CD8-positive, alpha-beta memory T cell (primary cell): Measurements from ENCODE around the gene E2F7. TPM values are rescaled to one million over a fixed set of nuclear protein-coding genes. Genes with fewer than 3 reads are reported as not detected.
A peak's percentile ranks its signal among the peaks of the same experiment; 100 is the strongest.

ENCODE experiments used
- CTCF ChIA-PET: fragments of 350-600 bp; sonication (Branson Sonifier 250); formaldehyde crosslinking; loops from one replicate; lab custom pipeline; 2021; ENCODE audit warnings: antibody characterized with exemption; lab: Charles Lee
- POLR2A ChIA-PET: fragments of 350-600 bp; sonication (Branson Sonifier 250); formaldehyde crosslinking; loops from one replicate; lab custom pipeline; 2021; ENCODE audit warnings: antibody characterized with exemption; lab: Charles Lee
- DNase-seq, 5 donors: peaks; one replicate each; pipeline versions ENCODE4 v3.0.0 to v3.0.0-alpha.2; 2020 to 2022; ENCODE audit warnings: mixed read lengths in 1 of 5
- H3K27ac ChIP-seq: one replicate; pipeline ENCODE4 v1.7.0; 2013; ENCODE audit warnings: low read depth, mild to moderate bottlenecking, low read length, moderate library complexity
- H3K27me3 ChIP-seq: 2 replicates; pipeline ENCODE4 v1.7.0; 2013; ENCODE audit warnings: low read length, mild to moderate bottlenecking; ENCODE audit not compliant: insufficient read depth, poor library complexity, severe bottlenecking
- H3K36me3 ChIP-seq: 2 replicates; pipeline ENCODE4 v1.7.0; 2013; ENCODE audit warnings: mild to moderate bottlenecking, low read length, moderate library complexity; ENCODE audit not compliant: insufficient read depth
- H3K4me1 ChIP-seq: 2 replicates; pipeline ENCODE4 v1.7.0; 2013; ENCODE audit warnings: mild to moderate bottlenecking, low read length, moderate library complexity; ENCODE audit not compliant: insufficient read depth
- H3K4me3 ChIP-seq: 2 replicates; pipeline ENCODE4 v1.7.0; 2013; ENCODE audit warnings: mild to moderate bottlenecking, low read length
- H3K9me3 ChIP-seq: 2 replicates; pipeline ENCODE4 v1.7.0; 2013; ENCODE audit warnings: mild to moderate bottlenecking, low read length
- H3K27ac Mint-ChIP-seq, 8 donors: one replicate each; pipeline ENCODE4 v1.8.0; 2020 to 2021; ENCODE audit warnings: mixed read lengths in 8 of 8, mild to moderate bottlenecking in 6 of 8, inconsistent platforms in 3 of 8, moderate library complexity in 3 of 8
- H3K27me3 Mint-ChIP-seq, 2 donors: one replicate each; pipeline ENCODE4 v1.8.0; 2020 to 2021; ENCODE audit warnings: mixed read lengths in 2 of 2, mild to moderate bottlenecking in 1 of 2, moderate library complexity in 1 of 2
- H3K36me3 Mint-ChIP-seq, 3 donors: one replicate each; pipeline ENCODE4 v1.8.0; 2020 to 2021; ENCODE audit warnings: mixed read lengths in 3 of 3, inconsistent platforms in 1 of 3, mild to moderate bottlenecking in 1 of 3
- H3K4me1 Mint-ChIP-seq, 3 donors: one replicate each; pipeline ENCODE4 v1.8.0; 2020 to 2021; ENCODE audit warnings: mixed read lengths in 3 of 3, inconsistent platforms in 1 of 3, mild to moderate bottlenecking in 1 of 3
- H3K4me3 Mint-ChIP-seq, 7 donors: one replicate each; pipeline ENCODE4 v1.8.0; 2020 to 2021; ENCODE audit warnings: mixed read lengths in 7 of 7, mild to moderate bottlenecking in 6 of 7, moderate library complexity in 4 of 7, inconsistent platforms in 2 of 7
- H3K9me3 Mint-ChIP-seq, 5 donors: one replicate each; pipeline ENCODE4 v1.8.0; 2020 to 2022; ENCODE audit warnings: mixed read lengths in 5 of 5, mild to moderate bottlenecking in 3 of 5, moderate library complexity in 2 of 5, inconsistent platforms in 1 of 5
- polyA plus RNA-seq: library from polyadenylated mRNA; unstranded; fragments of 300-500 nt; fragmentation: Illumina TruSeq; gene quantifications from one replicate; pipeline ENCODE4 v1.2.3, GENCODE V29; 2021
- total RNA-seq, 2 experiments: library from RNA; stranded (reverse); gene quantifications; one replicate each; pipeline ENCODE4 v1.2.3, GENCODE V29; 2021

Gene E2F7
- total and polyA plus RNA-seq, 3 experiments from 2014 or later, result 7.9 to 10.7 TPM; not detected in 1

DNA sequence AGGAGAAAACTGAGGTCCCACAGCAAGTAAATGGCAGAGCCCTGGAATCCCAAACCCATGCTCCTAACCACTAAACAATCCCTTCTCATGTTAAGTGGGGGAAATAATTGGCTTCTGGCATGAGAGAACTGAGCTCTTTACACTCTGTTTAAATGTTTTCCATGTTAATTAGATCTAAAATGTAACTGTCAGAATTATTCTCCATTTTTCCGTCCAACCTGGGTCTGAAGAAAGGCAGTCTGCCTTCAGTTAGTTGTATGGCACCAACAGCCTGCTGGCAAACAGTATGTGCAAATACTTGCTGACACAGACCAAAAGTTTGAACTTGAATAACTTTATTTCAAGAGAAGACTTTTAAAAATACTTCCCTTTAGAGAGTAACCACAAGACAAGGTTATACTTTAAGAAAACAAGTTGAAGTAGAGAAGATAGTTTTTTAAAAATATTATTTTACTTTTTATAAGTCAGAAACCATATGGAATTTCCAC is 59.7 kb downstream of the E2F7 start:
- no peak overlapping the region for H3K27ac ChIP-seq
- Mint-ChIP-seq H3K27ac (no peak overlapping the region), H3K9me3 (no peaks in the 10 kb centered on the region), H3K4me3 (no peak overlapping the region), H3K36me3 (no peaks in the 10 kb centered on the region), H3K4me1 (peaks cover 2 to 3% (median 3%) of the 10 kb centered on the region in 3 donors), H3K27me3 (peaks cover 11 to 45% of the 10 kb centered on the region in 2 donors)
- ChIA-PET POLR2A (no interaction called here), CTCF (no interaction called here)
- no peak overlapping the region for H3K4me3 ChIP-seq
- H3K36me3 ChIP-seq, result no peaks in the 10 kb centered on the region
- no peaks in the 10 kb centered on the region for H3K9me3 ChIP-seq
- no peaks in the 10 kb centered on the region for H3K4me1 ChIP-seq
- no peaks in the 10 kb centered on the region for H3K27me3 ChIP-seq
- DNase-seq, result no peak

- Mint-ChIP-seq H3K4me1 (no peaks in the 10 kb centered on the region), H3K36me3 (no peaks in the 10 kb centered on the region), H3K9me3 (no peaks in the 10 kb centered on the region), H3K27me3 (peaks cover 11 to 38% of the 10 kb centered on the region in 2 donors), H3K27ac (no peak overlapping the region), H3K4me3 (no peak overlapping the region)
- no peak overlapping the region for H3K27ac ChIP-seq
- H3K4me3 ChIP-seq, result no peak overlapping the region
- no peaks in the 10 kb centered on the region for H3K27me3 ChIP-seq
- ChIA-PET CTCF (no interaction called here), POLR2A (no interaction called here)
- no peaks in the 10 kb centered on the region for H3K36me3 ChIP-seq
- DNase-seq, result no peak
- no peaks in the 10 kb centered on the region for H3K4me1 ChIP-seq
- no peaks in the 10 kb centered on the region for H3K9me3 ChIP-seq
These were observed 61.5 kb downstream of the E2F7 start for GRCh38 chr12:77003914-77004313.

GRCh38 chr12:77003246-77003645 is 62.1 kb downstream of the E2F7 start:
- no peaks in the 10 kb centered on the region for H3K4me1 Mint-ChIP-seq
- peaks cover 13 to 36% of the 10 kb centered on the region in 2 donors for H3K27me3 Mint-ChIP-seq
- no peak overlapping the region for H3K4me3 Mint-ChIP-seq
- ChIA-PET CTCF (interaction anchor here (0.7 kb wide), 1 partner anchor 7 kb away, joined by 3 read pairs; no protein-coding TSS in a partner anchor), POLR2A (no interaction called here)
- no peak overlapping the region for H3K27ac ChIP-seq
- no peak overlapping the region for H3K4me3 ChIP-seq
- no peak for DNase-seq
- no peaks in the 10 kb centered on the region for H3K4me1 ChIP-seq
- H3K9me3 Mint-ChIP-seq, result no peaks in the 10 kb centered on the region
- no peaks in the 10 kb centered on the region for H3K27me3 ChIP-seq
- H3K9me3 ChIP-seq, result no peaks in the 10 kb centered on the region
- no peaks in the 10 kb centered on the region for H3K36me3 Mint-ChIP-seq
- no peak overlapping the region for H3K27ac Mint-ChIP-seq
- H3K36me3 ChIP-seq, result no peaks in the 10 kb centered on the region

DNA sequence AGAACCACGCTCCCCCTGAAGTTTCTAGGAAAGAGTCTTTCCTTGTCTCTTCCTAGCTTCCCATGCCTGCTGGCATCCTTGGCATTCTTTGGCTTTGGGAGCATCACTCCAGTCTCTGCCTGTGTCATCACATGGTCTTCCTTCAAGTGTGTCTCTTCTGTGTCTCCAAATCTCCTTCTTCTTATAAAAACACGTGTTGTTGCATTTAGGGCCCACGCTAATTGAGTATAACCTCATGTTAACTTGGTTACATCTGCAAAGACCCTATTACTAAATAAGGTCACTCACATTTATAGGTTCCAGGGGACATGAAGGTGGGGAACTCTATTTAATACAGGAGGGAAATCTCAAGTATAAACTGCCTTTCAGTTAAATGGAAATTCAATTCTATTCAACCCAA is 63.0 kb downstream of the E2F7 start:
- DNase-seq, result no peak
- CTCF ChIA-PET, result no interaction called here
- Histone ChIP-seq H3K27ac (no peak overlapping the region), H3K4me3 (no peak overlapping the region), H3K4me1 (no peaks in the 10 kb centered on the region), H3K27me3 (no peaks in the 10 kb centered on the region), H3K9me3 (no peaks in the 10 kb centered on the region), H3K36me3 (no peaks in the 10 kb centered on the region)
- Mint-ChIP-seq H3K27me3 (peaks cover 14 to 31% of the 10 kb centered on the region in 2 donors), H3K27ac (no peak overlapping the region), H3K36me3 (no peaks in the 10 kb centered on the region), H3K4me1 (no peaks in the 10 kb centered on the region), H3K4me3 (no peak overlapping the region), H3K9me3 (no peaks in the 10 kb centered on the region)
- POLR2A ChIA-PET, result no interaction called here

- no peak overlapping the region for H3K4me3 Mint-ChIP-seq
- CTCF ChIA-PET, result interaction anchor here (1.2 kb wide), 1 partner anchor 10 kb away, joined by 6 read pairs; no protein-coding TSS in a partner anchor
- H3K27ac ChIP-seq, result no peak overlapping the region
- no peaks in the 10 kb centered on the region for H3K36me3 Mint-ChIP-seq
- H3K4me1 Mint-ChIP-seq, result no peaks in the 10 kb centered on the region
- DNase-seq, result no peak
- no peaks in the 10 kb centered on the region for H3K27me3 ChIP-seq
- no peaks in the 10 kb centered on the region for H3K9me3 Mint-ChIP-seq
- H3K4me1 ChIP-seq, result no peaks in the 10 kb centered on the region
- no peaks in the 10 kb centered on the region for H3K36me3 ChIP-seq
- peak overlapping the region in 1 of 8 donors; percentile 88 for H3K27ac Mint-ChIP-seq
- no peaks in the 10 kb centered on the region for H3K9me3 ChIP-seq
- H3K27me3 Mint-ChIP-seq, result peaks cover 14 to 32% of the 10 kb centered on the region in 2 donors
- H3K4me3 ChIP-seq, result no peak overlapping the region
- POLR2A ChIA-PET, result no interaction called here
These were observed 64.1 kb downstream of the E2F7 start for GRCh38 chr12:77001276-77001675.

DNA sequence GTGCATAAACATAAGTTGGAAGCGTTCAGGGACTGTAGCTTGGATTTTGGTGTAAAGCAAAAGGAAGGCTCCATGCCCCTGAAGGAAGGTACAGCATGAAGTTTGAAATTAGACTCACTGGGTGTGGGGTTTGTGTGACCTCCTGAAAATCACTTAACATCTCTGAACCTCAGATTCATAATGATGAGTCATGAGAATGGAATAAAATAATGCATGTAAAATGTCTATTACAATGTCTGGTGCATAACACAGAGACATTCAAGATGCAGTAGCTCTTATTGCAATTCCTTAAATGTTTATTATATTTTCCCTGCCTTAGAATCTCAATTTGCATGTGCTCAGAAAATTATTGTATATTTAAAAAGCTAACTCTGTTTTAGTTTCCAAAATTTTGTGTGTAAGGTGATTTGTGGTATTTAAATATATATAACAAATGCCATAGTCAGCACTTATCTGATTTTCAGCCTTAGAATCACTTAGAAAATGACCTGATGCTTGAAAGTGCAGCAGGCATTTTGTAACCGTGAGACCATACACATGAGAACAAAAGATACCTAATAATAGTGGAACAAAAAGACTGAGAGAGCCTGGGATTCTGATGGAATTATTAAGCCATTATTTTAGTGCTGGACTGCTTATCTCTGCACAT is 66.3 kb downstream of the E2F7 start:
- no peak for DNase-seq
- H3K27ac ChIP-seq, result no peak overlapping the region
- H3K9me3 Mint-ChIP-seq, result no peaks in the 10 kb centered on the region
- no peak overlapping the region for H3K27ac Mint-ChIP-seq
- no peak overlapping the region for H3K4me3 ChIP-seq
- peaks cover 10 to 29% of the 10 kb centered on the region in 2 donors for H3K27me3 Mint-ChIP-seq
- no peaks in the 10 kb centered on the region for H3K4me1 Mint-ChIP-seq
- no peak overlapping the region for H3K4me3 Mint-ChIP-seq
- no peaks in the 10 kb centered on the region for H3K9me3 ChIP-seq
- H3K36me3 Mint-ChIP-seq, result no peaks in the 10 kb centered on the region
- no peaks in the 10 kb centered on the region for H3K27me3 ChIP-seq
- no peaks in the 10 kb centered on the region for H3K36me3 ChIP-seq
- CTCF ChIA-PET, result interaction anchor here (2.1 kb wide), 1 partner anchor 12 kb away, joined by 7 read pairs; no protein-coding TSS in a partner anchor
- no peaks in the 10 kb centered on the region for H3K4me1 ChIP-seq
- POLR2A ChIA-PET, result no interaction called here

- Histone ChIP-seq H3K36me3 (no peaks in the 10 kb centered on the region), H3K9me3 (no peaks in the 10 kb centered on the region), H3K4me1 (no peaks in the 10 kb centered on the region), H3K27me3 (no peaks in the 10 kb centered on the region), H3K4me3 (no peak overlapping the region), H3K27ac (no peak overlapping the region)
- H3K27me3 Mint-ChIP-seq, result peaks cover 8 to 31% of the 10 kb centered on the region in 2 donors
- H3K27ac Mint-ChIP-seq, result no peak overlapping the region
- H3K9me3 Mint-ChIP-seq, result no peaks in the 10 kb centered on the region
- CTCF ChIA-PET, result interaction anchor here (1.8 to 2.1 kb wide), 2 partner anchors 13 kb away, joined by 4 to 7 read pairs; no protein-coding TSS in a partner anchor
- POLR2A ChIA-PET, result no interaction called here
- no peaks in the 10 kb centered on the region for H3K36me3 Mint-ChIP-seq
- DNase-seq, result no peak
- H3K4me1 Mint-ChIP-seq, result no peaks in the 10 kb centered on the region
- H3K4me3 Mint-ChIP-seq, result no peak overlapping the region
These were observed 67.0 kb downstream of the E2F7 start for GRCh38 chr12:76998386-76998785.

GRCh38 chr12:76997011-76997780 is 68.2 kb downstream of the E2F7 start:
- H3K4me3 Mint-ChIP-seq, result no peak overlapping the region
- no peaks in the 10 kb centered on the region for H3K36me3 ChIP-seq
- H3K4me1 ChIP-seq, result no peaks in the 10 kb centered on the region
- no peaks in the 10 kb centered on the region for H3K9me3 Mint-ChIP-seq
- no peaks in the 10 kb centered on the region for H3K36me3 Mint-ChIP-seq
- no peaks in the 10 kb centered on the region for H3K4me1 Mint-ChIP-seq
- no peak overlapping the region for H3K27ac ChIP-seq
- DNase-seq, result no peak
- H3K27me3 Mint-ChIP-seq, result peaks cover 12 to 33% of the 10 kb centered on the region in 2 donors
- POLR2A ChIA-PET, result no interaction called here
- no peak overlapping the region for H3K4me3 ChIP-seq
- no peak overlapping the region for H3K27ac Mint-ChIP-seq
- H3K9me3 ChIP-seq, result no peaks in the 10 kb centered on the region
- no peaks in the 10 kb centered on the region for H3K27me3 ChIP-seq
- CTCF ChIA-PET, result interaction anchor here (1.8 kb wide), 1 partner anchor 14 kb away, joined by 4 read pairs; no protein-coding TSS in a partner anchor
